NCI-H2171 treated with DMSO at 0.1 percent for 48 hours (cell line): ENCODE measurements around the gene PBRM1.
A peak's percentile ranks its signal among the peaks of the same experiment; 100 is the strongest.
"Not testable (repeated sequence)": the region's sequence is repeated elsewhere in the genome, so short reads cannot be mapped to it uniquely, and the experiment has no call there.

ENCODE experiments used
- DNase-seq: peaks from one replicate; lab custom pipeline; 2025; lab: John Stamatoyannopoulos, UW

PBRM1 gene

DNA sequence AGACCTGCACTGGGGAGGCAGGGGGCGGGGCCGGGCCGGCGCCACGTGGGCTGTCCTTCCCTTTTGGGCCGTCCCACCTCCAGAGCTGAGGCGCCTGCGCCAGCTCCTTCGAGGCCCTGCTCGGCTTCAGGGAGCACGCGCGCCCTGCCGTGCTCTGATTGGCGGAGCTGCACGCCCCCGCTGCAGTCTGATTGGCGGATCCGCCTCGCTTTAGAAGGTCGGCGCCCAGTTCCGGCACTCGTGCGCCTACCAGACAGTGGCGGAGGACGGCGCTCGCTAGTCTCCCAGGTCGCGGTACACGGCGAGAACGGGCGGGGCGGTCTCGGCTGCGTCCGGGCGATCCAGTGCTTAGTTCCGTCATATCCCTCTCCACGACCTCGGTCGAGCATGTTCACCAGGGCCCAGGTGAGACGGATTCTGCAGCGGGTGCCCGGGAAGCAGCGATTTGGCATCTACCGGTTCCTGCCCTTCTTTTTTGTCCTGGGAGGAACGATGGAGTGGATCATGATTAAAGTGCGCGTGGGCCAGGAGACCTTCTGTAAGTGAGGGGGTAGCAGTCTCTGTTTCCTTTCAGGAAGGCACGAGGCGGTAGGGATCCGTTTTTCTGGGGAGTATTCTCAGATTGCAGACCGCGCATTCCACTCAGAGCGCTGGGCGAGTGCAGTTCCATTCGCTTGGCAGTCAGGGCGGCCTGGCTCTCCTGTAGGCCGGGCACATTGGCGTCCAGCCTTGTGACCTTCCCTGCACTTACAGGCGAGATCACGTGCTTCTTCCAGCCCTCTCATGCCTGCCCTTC, 149.1 kb downstream of the PBRM1 start, which contains the start of gene UQCC5:
Gene UQCC5, plus strand, starts transcription at position 237 of the 796 bp plus-strand sequence. Its CDS starts 151 bp downstream, at position 388.
- DNase-seq = peak; percentile 89

DNA sequence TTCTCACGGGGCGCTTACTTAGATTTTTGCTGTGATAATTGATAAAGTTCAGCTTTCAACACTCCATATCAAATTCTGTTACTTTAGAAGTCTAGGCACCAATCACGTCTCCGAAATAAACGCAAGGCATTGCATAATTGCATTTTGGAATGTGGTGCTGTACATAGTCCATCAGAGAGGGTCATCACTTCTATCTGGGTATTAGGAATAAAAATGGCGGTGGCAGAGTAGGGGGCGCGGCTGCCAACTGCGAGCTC, 149.7 kb downstream of the PBRM1 start:
- DNase-seq = no peak

DNA sequence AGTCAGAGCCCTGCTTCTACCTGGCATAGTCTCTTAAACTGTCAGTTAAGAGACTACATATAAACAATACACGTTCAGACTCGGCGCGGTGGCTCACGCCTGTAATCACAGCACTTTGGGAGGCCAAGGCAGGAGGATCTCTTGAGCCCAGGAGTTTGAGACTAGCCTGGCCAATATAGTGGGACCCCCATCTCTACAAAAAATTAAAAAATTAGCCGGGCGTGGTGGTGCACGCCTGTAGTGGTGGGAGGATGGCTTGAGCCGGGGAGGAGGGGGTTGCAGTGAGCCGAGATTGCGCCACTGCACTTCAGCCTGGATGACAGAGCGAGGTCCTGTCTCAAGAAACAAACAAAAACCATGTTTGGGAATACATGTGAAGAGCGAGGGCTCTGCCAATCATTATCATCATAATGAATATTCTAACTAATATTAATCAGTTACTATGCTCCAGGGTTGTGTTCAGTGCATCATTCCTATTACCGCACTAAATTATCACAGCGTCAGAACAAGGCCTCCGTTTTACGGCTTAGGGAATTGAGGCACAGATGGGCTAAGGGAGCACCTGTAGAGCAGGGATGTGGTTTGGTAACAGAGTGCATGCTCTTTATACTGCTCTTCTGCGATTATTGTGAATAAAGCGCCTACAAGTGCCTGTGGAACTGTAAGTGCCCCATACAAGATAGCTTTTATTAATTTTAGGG, 150.2 kb downstream of the PBRM1 start:
- peak; percentile 22 for DNase-seq

DNA sequence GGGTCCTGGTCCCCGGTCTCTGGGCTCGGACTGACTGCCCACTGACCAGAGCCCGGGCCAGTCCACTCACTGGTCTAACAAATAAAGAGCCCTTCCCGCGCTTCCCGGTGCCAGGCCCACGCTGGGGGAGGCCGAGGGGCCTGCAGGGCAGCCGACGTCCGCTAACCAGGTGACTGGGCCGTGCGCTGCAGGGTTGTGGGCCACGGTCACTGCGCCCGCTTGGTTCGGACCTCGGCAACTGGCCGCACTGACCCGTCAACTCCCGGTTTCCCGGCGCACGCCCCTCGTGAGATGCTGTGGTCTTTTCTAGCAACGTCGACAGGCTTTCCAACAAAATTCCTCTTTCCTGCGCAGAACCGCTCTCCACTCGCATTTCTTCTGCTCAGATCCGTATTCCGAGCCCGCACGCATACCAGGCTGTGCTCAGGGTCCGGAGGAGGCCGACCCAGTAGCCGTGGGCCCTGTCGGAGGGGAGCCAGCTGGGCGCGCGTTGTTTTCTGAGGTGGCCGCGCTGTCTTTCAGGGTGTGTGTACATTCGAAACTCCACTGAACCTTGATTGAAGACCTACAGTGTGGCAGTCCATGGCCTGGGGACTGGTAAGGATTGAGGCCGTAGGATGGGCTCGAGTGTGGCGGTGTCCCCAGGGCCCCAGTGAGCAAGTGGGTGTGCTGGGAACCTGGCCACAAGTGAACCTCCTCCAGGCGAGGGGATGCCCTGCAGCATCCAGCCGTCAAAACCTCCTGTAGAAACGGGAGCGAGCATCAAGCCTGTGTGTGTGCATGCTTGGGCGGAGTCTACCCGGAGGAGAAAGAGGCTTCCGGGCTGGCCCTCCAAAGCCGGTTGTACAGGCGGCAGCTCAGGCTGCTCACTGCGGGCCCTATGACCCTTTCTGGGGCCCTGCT, 151.2 kb downstream of the PBRM1 start:
- DNase-seq = no peak

DNA sequence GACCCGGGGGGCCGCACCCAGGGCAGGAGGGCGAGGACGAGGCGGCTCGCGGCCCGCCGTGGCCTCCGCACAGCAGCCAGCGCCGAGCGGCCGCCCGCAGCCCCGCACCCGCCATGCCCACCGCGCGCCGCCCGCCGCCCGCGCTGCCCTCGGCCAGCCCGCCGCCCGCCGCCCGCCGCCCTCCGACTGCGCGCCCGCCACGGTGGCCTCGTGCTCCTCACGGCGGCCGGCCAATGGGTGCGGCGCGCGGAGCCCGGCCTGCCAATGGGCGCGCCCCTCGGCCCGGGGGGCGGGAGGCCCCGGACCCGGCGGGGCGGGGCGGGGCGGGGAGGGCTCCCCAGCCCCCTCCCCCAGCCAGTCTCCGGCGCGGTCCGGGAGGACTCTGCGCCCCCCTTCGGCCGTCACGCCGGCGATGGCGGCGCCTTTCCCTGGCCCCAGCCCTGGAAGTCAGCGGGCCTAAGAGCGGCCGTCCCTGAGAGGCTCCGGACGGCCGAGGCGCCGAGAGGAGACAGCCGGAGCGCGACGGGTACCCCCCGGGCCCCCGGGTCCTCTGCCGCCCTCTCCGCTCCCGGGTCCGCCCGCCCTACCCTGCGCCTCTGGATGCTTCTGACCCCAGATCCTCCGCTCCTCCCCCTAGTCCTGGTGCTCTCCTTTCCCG, 152.0 kb downstream of the PBRM1 start, which contains the start of gene NT5DC2:
Gene NT5DC2, minus strand, starts transcription at position 235 of the 658 bp plus-strand sequence. Its CDS starts 120 bp downstream, at position 115.
- peak; percentile 18 for DNase-seq

DNA sequence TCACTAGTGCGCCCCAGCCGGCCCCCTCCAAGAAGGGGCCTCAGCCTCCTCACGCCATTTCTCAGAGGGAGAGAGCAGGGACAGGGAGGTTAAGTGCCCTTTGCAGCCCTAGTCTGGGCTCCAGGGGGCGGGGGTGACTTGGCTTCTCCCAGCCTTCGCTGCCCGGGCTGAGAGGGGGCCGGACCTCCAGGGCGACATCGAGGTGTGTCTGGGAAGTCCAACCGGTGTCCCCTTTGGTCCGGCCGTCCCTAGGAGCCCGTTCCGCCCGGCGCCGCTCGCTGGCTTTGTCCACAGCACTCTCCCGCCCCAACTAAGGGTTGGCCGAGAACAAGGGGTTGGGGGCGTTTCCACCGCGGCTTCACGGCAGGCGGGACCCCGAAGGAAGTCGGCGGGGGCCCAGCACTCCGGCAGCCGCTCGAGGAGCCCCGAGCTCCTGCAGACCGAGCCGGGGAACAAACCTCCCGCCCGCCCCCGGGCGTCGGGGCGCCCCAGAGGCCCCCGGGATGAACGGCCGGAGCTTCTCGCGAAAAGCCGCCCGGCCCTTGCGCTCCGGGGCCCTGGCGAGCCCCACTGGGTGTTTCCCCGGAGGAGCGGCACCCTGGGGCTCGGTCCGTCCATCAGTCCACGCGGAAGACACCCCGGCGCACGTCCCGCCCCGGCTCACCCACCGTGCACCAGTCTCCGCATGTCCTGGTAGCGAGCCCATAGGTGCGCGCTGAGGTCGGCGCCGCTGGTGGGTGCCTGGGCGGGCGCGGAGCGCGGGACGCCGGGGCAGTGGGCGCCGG, 152.7 kb downstream of the PBRM1 start:
- DNase-seq = no peak

DNA sequence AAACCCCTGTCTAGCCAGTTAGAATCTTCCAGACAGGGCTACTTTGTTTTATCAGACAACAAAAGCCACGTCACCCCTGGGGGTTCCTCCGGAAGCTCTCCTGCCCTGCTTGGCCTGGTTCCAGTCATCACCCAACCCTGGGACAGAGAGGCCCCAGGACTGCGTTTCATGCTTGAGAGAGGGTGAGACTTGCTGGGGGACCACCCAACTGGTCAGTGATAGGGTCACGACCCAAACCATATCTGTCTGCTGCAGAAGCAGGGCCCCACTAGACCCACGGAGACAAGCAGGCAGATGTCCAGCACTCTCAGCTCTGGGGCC, 153.2 kb downstream of the PBRM1 start:
- DNase-seq = no peak

DNA sequence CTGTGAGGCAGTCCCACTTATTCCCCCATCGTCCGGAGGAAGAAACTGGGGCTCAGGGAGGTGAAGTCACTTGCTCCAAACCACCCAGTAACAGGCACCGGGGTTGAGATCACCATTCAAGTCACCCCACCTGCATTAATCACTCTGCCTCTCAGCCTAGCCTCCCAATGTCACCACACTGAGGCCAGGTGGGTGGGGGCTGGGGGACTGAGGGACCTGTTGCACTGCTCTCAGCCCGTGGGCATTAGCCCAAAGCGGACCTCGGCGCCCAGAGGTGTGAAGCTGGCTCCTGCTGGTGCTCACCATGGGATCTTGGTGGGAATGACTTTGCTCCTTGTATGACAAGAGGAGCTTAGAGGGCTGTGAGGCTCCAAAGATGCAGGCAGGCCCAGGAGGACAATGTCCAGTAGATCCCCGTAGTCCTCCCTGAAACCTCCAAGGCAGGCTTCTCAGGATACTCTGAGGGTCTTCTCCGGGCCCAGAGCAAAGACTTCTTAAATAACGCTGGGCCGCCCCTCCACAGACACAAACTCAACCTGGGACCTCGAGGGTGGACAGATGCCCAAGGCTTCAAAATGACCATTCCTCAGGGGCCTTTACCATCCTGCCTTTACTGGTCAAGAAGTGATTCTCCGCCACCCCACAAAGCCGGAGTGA, 153.7 kb downstream of the PBRM1 start:
- DNase-seq = no peak

DNA sequence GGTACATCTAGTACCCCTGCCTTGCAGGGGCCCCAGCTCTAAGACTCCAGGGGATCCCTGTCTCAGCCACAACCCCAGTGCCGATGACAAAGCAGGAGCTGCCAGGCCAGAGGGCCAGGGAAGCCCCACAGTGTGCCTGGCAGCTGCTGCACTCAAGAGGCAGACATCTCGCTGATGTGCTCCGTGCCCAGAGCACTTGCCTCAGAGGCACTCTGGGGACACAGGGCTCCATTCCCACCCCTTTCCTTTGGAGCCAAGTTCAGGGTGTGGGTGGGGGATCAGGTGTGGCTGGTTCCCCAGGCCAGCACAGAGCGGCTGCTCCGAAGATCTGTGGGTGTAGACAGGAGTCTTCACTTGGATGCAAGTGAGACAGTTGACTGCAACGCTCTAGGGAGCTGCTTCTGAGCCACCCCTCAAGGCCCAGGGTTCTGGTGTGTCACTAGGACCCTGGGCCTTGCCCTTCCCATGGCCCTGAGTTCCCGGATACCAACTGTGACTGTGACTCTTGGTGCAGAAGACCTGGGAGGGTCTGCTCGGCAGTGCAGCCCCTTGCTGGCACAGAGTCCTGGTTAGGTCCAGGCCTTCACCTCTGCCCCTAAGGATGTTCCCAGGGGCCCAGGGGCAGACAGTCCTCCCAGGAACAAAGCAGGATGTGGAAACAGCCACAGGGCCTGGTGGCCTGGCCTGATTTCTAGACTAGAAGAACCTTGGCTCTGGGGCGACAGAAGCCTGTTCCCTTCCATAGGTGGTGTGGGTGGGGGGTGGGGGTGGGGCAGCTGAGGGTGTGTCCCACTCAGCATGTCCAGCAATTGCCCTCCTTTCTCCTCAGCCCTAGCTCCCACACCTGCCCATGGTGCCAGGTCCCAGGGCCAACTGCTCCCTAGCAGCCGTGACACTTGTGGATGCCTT, 154.5 kb downstream of the PBRM1 start:
- peak; percentile 24 for DNase-seq

DNA sequence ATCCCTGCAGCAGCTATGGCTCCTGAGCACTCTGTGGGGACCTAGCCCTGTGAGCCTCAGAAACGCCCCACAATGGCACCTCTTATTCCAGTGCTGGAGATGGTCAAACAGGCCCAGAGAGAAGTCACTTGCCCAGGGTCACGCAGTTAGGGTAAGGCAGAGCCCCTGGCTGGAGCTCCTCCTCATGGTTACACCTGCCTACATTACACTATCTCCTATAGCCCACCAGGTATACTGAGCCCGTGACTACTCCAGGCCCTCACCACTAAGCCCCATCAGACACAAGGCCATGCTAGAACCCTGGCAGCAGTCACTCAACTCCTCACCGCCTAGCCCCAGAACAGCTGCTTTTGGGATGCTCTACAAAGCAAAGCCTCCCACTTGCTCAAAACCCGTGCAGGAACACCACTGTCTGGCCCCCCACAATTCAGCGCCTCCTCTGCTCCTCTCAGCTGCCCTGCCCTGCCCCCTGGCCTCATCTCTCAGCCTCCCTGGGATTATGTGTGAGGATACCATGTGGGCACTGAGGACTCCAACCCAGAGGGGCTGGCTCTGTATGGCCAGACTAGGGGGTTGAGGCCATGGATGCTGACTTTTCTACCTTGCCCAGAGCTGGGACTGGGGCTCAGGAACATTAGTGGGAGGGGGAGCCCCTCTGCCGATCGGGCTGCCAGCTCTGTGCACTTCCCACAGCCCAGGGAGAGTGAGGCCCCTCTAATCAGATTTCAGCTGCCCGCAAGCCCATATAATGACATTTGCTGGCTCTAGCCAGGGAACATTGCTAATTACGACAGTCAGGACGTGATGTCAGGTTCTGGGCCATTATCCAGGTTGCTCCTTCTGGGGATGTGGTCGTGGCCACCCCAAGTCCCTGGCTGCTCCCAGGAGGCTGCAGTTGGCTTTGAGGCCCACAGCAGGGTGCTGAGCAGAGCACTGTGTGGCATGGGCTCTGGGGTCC, 156.1 kb downstream of the PBRM1 start:
- no peak for DNase-seq

DNA sequence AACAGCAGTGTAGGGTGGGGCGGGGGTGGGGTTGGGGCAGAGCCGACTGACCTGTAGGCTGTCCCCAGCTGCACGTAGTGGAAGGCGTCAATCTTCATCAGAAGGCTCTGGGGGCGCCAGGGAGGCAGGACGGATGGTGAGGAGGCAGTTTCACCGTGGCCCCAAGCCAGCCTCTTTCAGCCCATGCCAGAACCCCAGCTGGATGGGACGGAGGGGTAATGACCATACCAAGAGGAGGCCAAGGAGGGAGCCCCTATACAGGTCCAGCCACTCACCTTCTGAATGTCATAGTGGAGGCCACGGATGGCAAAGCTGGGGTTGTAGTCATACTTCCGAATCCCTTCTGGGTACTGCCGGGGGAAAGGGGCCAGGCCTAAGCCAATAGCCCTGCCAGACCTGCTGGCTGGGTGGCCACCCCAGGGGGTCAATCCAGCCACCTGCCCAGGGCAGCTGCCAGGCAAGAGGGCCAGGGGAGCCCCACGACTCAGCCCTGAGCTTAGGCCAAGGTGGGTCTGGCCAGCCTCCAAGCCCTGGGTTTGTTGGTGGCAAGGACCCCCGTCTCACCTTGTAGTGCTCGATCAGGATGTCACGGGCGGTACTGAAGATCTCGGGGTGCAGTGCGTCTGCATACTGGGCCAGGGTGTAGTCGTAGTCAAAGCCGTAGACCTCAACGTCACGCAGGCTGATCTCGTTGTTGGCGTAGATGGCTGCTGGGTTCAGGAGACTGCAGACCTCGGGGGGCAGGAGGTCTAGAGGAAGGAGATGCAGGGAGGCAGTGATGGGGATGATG, 156.9 kb downstream of the PBRM1 start:
- DNase-seq = no peak

DNA sequence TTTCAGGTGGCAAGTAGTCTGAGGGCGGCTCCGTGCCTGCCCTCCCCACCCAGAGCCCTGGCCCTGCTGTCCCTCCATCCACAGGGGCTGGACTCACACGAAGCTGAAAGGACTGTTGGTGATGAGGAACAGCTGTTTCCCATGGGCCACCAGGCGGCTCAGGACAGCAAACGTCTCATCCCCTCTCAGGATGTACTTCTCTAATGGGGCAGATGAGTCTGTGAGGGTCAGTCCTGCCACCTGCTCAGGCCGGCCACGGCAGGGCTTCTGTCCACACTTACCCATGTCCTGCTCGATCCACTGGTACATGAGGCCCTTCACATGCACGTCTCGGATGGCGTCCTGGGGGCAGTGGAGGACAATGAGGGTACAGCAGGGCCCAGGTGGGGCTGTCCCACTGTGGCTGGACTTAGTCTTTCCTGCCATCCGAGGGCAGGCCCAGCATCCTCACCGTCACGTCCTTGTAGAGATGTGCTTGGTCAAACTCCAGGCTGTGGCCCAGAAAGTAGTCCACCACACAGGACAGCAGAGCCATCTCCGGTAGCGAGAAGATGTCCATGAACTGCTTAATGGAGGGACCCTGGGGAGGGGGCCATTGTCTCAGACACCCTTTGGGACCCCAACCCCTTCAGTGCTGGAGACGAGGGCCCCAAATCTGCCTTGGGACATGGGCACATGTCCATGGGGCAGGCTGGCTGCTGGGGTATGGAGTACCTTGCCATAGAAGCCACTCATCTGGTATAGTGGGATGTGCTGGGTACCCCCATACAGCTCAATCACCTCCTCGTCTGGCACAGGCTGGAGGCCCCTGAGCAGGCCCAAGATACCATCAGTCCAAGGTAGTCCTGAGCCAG, 157.8 kb downstream of the PBRM1 start:
- no peak for DNase-seq

DNA sequence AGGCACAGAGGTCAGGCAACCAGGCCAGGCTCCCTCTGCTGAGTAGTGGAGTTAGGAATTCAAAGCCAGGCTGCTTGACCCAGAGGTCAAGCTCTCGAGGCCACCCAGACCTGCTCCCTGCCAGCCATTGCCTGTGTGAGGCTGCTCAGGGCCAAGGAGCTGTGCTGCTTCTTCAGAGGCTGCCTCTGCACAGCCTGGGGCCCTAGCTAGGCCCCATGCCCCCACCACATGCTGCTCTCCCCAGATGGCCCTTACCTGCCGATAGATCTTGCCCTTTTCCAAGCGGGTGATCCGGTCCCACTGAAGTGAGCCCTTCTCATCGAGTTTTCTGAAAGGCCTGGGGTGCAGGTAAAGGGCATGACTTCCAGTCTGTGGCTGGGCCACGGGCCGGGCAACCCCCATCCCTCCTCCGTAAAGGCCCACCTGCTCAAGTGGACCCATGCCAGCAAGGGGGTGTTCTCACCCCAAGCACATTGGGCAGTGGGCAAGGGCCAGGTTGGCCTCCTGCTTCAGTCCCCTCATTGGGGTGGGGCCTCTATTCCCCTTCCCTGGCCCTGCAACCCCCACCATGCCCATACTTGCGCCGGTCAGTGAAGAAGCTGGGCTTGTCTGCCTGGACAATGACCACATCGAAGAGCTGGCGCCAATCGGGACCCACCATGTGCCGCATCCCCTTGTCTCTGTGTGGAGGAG, 158.5 kb downstream of the PBRM1 start:
- DNase-seq = no peak

DNA sequence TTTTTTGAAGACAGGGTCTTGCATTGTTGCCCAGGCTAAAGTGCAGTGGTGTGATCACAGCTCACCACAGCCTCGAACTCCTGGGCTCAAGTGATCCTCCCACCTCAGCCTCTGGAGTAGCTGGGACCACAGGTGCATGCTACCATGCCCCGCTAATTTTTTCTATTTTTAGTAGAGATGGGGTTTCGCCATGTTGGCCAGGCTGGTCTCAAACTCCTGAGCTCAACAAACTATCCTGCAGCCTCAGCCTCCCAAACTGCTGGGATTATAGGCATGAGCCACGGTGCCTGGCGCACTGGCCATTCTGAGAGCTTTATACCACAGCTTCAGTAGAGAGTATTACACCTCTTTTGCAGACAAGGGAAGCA, 159.1 kb downstream of the PBRM1 start:
- not testable (repeated sequence) for DNase-seq

DNA sequence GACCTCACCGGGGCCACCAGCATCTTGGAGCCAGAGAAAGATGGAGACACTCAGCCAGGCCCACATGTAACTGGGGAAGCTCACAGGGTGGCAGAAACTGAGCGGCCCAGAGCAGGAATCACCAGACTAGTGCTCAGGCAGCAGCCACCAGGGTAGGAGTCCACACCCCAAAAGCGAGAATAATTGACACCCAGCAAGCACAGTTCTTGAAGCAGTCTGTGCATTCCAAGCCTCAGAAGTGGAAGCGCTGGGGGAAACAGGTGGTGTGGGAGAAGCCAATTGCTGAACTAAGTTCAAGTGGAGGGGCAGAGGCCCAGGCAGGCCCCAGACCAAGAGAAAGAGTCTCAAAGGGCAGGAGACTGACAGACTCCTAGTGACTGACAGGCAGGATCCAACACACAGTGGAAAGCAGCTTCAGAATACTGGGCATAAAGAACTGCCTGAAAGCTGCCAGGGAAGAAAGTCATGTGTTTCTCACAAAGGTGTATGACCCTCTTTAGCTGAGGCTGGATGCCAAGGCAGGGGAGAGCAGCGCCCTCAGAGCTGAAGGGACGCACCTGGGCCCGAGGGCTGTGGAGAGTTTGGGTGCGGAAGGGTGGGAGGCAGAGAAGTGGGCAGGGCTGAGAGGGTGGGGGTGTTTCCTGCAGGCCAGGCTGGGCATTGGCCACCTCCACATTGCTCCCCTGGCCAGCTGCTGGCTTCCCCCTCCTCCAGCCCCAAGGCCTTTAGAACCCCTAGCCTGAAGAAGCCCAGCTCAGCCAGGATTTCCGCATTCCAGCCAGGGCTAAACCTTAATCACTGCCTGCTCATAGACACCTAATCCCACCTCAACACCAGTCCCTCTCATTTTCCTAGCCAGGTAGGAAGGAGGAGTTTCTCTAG, 159.8 kb downstream of the PBRM1 start:
- DNase-seq = no peak
